ENCODE results near the gene C9orf153.
"Not testable (repeated sequence)": the region's sequence is repeated elsewhere in the genome, so short reads cannot be mapped to it uniquely, and the experiment has no call there.

C9orf153 gene

DNA sequence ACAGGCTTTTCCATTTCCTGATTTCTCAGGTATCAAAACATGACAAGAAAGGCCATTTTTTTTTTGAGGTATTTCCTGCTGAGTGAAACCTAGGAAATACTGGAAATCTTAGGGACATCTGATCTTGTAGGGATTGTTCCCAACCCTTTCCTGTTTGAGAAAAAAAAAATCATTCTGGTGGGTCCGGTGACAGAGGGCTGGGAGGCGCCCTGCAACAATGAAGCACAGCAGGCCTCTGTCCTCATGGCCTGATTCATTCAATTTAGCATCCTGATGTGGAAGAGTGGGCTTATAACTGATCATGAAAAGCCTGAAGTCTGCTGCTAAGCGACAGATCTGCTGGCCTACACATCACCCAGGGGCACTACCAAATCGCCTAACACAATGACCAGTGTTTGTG lies 3.0 kb upstream of the C9orf153 start:
- DNase-seq = no peak

DNA sequence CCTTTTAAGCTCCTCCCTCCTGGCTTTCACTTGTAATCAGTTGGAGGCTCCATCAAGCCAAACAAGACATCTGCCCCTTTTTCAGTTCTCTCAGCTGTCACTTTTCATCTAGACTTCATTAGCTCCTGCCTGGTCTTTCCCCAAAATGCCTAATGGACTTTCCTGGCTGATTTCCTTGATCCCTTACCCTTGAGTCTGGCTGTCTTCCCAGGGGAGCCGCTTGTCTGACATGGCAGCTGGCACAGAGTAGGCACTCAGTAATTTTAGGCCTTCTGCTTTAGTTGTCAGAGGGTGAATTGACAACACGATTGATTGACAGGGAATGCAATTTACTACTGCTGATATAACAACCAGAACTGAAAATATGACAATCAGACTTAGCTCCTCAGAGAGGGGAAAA lies 2.1 kb downstream of the C9orf153 start:
- DNase-seq = no peak

DNA sequence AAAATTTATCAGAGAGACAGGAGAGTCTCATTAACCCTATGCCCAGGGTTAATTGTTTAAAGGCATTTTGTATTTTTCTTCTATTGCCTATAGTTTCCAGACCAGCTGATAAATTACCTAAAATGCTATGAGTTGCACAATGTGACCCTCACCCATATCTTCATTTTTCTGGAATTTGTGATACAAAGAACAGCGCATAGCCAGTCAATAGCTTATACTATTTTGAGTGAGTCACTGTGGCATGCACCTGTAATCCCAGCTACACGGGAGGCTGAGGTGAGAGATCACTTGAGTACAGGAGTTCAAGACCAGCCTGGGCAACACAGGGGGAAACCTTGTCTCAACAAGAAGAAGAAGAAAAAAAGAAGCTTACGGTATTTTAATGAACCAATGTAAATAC lies 2.8 kb downstream of the C9orf153 start:
- no peak for DNase-seq

DNA sequence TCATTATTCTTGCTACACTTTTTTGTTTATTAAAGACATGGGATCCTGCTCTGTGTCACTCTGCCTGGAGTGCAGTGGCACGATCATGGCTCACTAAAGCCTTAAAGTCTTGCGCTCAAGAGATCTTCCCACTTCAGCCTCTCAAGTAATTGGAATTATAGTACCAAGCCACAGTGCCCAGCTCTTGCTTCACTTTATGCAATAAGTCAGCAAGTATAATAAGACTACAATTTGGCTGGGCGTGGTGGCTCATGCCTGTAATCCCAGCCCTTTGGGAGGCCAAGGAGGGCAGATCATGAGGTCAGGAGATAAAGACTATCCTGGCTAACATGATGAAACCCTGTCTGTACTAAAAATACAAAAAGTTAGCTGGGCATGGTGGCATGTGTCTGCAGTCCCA lies 5.9 kb downstream of the C9orf153 start:
- DNase-seq = no peak

DNA sequence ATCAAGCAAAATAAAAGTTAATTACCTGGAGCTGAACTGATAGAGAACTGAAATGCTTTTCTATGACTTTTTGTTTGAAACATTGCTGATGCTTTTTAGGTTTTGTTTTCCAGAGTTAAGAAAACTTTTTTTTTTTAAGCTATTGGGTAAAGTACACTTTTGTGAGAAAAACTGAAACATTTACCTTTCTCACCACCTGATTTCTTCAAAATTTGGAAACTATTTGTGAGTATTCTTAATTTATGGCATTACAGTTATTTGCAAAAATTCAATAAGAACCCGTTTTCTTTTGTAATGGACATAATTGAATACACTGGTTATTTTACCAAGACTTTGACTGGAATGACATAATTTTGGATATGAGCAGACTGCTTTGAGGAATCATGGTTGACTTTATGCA lies 6.6 kb downstream of the C9orf153 start:
- no peak for DNase-seq

DNA sequence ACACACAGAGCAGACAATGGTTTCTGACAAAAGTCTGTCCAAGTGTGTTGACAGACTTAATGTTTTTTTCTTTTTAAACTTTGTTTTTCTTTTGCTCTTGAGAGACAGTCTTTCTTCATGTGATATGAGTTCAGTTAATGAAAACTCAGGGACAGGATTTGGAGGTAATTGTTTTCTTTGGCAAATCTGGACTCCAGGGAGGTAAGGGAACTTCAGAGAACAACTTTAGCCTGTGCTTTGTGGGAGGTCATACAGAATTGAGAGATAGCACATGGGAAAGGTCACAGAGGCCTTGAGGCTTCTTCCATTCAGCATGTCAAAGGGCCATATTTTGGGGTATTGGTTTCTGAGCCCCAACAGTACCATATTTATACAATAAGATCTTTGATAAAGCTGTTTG lies 9.3 kb downstream of the C9orf153 start:
- DNase-seq = no peak

DNA sequence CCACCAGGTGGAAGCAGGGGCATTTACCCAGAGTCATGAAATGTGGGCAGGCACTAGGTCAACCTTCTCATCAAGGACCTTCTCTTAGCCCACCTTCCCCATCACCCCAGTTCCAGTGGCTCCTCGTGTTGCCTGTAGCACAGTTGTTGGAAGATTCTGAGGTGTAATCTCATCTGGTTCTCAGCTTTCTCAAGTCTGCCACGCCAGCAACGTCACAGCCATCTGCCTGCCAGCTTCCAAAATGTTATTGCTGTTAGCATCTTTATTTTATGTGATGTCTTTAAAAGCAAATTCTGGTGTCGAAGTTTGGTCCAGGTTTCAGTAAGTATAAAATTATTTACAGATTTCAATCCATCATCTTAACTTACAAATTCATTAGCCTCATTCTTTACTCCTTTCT lies 10.7 kb downstream of the C9orf153 start:
- DNase-seq = no peak

DNA sequence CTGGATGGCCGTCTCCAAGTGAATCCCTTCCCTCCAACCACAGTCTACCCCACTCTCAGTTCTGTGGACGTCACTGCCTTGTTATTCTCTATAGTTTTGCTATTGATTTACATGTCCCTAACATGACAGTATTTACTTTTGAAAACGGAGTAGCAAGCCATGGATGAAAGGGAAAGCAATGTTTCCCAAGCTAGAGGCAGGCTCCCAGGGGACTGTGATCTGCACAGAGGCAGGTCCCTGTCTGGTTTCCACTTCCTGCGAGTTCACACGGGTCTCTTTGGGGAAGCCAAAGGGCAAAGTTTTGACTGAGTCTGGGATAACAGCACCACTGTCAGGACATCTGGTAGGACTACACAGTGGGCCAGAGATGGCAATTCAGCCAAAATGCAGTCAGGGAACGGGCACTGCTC lies 12.7 kb downstream of the C9orf153 start:
- DNase-seq = no peak

DNA sequence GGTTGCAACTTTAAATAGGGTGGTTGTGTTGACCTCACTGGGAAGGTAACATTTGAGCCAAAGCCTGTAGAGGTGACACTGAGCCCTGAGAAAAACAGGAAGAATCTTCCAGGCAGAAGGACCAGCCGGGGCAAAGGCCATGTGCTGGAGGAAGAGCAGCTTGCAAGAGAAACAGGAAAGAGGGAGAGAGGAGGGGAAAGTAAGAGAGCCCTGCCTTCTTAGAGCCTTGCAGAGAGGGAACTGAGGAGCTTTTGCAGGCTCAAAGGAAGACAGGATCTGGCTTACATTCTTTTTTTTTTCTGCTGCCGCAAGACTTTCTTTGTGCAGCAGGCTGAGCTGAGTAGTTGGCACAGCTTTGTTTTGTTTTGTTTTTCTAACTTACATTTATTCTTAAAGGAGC lies 17.4 kb downstream of the C9orf153 start:
- no peak for DNase-seq

DNA sequence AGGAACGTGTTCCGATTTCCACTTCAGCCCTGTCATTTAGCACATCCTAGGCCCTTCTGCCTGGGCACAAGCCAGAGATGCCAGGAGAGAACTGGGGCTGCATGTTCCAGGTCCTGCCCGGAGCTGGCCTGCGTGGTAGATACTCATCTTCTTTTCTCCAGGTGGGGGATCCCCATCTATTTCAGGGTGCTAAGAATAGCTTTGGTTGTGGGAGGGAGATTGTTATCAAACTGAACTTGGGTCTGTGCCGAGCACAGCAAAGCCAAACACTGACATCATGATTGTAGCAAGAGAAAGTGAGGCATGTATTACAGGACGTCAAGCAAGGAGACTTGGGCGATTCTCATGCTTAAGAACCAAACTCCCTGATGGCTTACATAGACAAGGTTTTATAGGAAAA lies 18.2 kb downstream of the C9orf153 start:
- no peak for DNase-seq

DNA sequence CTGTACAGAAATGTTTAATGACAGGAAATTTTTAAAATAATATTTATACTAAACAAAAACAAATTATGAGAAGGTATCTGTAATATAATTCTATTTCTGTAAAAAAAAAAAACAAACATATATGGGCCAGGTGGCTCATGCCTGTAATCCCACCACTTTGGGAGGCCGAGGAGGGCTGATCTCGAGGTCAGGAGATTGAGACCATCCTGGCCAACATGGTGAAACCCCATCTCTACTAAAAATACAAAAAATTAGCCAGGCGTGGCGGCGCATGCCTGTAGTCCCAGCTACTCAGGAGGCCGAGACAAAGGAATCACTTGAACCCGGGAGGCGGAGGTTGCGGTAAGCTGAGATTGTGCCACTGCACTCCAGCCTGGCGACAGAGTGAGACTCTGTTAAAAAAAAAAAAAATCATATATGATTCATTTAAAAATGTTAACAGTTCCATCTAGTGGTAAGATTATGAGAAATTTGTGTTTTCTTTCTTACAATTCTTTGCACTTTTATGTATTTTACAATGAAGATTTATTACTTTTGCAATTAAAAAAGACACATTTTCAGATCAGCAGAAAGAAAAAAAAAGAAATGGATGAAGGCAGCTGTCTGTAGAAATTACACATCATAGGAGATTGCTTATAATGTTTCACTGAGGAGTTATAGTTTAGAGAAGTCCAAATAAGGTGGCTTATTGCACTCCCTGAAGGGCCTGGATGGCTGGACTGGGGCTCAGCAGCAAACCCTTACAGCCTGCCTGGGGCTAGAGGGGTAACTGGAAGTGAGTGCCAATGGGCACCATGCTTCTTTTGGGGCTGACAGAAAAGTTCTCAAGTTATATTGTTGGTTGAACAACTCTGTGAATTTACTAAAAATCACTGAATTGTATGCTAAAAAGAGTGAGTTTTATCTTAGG lies 20.3 kb downstream of the C9orf153 start:
- no peak for DNase-seq

DNA sequence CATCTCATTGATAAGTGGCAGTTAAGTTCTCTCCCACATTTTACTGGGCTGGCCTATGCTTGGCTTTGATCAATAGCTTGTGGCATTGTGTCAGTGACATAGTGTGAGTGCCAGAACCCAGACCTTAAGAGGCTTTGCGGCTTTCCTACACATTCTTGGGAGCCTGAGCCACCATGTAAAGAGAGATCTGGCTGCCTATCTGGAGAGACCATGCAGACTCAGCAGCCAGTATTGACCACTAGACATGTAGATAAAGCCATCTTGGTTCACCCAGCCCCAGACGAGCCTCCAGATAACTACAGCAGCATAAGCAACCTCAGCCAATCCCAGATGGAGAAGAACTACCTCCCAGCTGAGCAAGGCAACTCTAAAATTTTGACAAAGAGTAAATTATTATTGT lies 28.6 kb downstream of the C9orf153 start:
- no peak for DNase-seq

DNA sequence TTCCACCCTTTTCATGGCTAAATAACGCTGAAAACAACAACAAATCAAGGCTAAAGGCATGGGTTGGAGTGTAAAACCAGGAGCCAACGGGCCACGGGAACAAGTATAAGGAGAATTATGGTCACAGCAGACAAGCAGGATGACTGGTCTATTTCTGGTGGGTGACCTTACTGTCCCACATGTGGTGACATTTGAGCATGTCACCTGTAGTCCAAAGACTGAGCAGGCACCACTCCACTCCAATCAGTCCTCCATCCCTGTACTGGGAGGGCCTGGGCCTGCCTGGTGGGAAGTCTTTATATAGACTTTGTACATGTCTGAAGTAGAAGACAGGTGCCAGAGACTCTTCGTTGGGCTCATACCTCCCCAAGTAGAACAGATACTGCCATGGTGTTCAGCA lies 36.8 kb downstream of the C9orf153 start:
- DNase-seq = no peak

DNA sequence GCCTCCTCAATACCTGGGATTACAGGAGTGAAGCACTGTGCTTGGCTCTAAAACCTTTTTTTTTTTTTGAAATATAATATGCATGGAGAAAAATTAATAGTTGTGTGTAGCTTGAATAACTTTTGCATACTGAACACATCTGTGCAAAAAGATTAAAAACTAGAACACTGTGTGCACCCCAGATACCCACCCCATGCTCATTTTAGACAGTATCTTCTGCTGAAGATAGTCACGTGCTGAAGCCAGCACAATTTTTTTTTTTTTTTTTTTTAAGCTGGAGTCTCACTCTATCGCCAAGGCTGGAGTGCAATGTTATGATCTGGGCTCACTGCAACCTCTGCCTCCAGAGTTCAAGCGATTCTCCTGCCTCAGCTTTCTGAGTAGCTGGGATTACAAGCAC lies 39.9 kb downstream of the C9orf153 start:
- DNase-seq = no peak

DNA sequence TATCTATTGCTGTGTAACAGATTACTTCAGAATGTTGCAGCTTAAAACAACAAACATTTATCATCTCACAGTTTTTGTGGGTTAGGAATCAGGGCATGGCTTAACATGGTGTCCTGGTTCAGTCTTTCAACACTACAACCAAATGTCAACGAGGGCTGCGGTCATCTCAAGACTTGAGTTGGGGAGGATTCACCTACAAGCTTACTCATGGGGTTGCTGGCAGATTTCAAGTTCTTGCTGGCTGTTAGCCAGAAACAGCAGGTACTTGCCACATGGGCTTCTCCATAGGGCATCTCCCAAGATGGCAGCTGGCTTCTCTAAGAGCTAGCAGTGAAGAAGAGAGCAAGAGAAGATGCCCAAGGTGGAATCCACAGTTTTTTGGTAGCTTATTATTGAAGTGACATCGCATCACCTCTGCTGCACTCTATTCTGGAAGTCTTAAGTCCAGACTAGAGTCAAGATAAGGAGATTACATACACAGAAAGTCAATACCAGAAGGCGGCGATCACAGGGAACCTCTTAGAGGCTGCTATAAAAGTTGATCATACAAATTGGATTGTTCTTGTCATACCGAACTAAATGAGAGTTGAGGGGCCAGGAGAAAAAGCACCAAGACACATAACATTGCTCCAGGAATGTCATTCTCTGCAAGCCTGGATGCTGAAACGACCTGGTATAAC lies 42.2 kb downstream of the C9orf153 start:
- no peak for DNase-seq

DNA sequence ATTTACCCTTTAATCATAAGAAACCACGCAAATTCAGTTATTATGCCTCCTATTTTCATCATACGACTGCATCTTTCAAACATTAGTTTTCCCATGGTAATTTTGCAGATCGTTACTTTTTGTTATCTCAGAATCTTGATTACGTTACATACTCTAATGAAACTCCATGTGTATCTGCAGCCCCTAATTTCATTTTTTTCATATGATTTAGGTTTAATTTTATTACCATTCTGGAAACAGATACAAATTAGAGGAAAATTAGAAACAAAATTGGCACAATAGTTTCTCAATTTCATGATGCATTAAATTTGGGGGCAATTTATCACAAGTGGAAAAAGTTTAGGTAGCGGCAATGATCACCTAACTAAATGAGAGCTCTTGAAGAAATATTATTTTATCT lies 52.3 kb downstream of the C9orf153 start:
- DNase-seq = no peak

DNA sequence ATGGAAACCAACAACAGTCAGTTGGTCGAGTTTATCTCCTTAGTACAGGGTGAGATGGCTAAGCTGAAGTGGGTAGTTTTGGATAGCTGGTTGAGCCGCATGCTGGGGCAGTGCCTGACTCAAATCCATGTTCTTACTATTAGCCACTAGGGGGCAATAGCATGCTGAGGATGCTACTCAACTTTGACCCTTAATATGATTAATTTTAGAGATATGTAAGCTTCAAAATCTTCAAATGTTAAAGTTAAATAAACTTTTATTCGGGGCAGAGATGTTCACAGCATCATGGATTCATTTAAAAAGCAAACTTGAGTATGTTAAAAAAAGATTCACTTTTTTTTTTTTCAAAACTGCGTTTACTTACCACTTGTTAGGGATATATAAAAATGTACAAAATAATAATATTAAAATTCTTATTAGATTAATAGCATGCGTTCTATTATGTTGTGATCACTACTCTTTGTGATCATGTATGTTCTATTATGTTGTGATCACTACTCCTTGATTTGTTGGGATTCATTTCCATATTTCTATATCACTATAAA lies 57.0 kb downstream of the C9orf153 start:
- DNase-seq = no peak

DNA sequence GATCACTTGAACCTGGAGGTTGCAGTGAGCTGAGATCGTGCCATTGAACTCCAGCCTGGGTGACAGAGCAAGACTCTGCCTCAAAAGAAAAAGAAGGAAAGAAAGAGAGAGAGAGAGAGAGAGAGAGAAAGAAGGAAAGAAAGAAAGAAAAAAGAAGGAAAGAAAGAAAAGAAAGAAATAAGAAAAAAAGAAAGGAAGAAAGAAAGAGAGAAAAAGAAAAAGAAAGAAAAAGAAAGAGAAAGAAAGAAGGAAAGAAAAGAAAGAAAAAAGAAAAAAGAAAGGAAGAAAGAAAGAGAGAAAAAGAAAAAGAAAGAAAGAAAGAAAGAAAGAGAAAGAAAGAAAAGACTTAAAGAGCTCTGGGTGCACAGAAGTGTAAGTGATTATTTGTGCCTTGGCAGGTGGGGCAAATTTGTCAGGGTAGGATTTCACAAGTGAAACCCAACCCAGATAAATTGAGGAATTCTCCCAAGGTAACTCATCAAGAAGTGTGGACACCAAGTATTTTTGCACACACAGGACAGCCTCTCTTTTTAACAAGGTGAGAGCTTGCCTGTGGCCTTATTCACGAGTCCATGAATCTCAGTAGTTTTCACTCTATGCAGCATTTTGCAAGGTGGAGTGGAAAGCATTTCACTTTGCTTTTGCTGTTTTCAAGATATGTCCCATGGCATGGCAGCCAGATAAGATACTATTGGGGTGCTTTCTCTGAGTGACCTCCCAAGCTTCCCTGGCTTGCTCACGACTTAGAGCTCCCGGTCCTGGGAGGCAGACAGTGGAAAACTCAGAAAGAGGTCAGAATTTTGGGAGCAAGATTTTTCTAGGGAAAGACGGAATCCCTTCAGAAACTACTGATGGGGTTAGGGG lies 57.8 kb downstream of the C9orf153 start:
- DNase-seq = no peak

DNA sequence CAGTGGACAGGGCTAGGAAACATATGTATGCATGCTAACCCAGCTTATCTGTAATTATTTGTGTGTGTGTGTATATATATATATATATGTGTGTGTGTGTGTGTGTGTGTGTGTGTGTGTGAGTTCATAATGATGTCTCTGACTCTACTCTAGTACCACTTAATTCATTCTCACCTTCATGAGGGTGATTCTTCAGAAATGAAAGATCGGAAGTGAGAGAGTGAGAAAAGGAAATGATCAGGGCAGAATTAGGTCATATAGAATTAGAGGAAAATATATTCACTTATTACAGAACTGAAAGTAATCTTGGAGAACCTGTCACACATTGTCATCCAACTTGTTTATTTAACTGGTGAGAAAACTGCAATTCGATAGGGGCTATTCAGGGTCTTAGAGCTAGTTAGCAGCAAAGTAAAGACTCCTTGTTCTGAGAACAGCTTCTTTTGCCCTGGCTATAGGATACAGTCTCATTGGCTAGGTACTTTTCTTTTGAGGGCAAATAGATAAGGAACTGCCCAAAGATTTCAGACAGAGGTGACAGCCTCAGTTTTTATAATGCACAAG lies 58.8 kb downstream of the C9orf153 start:
- no peak for DNase-seq

DNA sequence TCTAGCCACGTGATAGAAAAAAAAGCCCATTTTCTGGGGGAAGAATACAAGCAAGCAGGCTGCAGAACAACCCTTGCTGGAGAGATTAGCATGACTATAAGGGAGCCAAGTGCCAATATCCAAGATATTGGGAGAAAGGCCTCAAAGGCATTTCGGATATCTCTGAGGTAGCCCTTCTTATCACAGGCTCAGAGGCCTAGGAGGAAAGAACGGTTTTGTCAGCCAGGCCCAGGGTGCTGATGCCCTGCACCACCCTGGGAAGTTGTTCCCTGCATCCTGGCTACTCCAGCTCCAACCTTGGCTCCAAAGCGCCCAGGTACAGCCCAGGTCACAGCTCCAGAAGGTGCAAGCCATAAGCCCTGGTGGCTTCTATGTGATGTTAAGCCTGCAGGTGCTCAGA lies 66.4 kb downstream of the C9orf153 start:
- no peak for DNase-seq

DNA sequence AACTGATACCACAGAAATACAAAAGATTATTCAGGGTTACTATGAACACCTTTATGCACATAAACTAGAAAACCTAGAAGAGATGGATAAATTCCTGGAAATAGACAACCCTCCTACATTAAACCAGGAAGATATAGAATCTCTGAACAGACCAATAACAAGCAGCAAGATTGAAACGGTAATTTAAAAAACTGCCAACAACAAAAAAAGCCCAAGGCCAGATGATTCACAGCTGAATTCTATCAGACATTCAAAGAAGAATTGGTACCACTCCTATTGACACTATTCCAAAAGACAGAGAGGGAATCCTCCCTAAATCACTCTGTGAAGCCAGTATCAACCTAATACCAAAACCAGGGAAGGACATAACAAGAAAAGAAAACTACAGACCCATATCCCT lies 68.8 kb downstream of the C9orf153 start:
- DNase-seq = not testable (repeated sequence)

DNA sequence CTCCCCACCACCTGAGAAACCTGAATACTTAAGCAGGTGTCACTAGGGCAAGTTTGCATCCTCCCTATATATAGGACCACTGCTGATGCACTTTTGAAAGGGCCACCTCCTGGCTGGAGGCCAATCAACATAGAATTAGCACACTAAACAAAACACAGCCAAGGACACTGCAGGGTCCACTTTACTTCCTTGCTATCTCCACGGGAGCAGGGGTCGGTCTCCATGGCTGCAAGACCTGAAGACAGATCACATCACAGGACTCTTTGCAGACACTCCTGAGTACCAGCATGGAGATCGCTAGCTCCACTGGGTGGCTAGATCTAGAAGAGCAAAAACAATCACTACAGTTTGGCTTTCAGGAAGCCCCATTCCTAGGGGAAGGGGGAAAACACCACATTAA lies 72.3 kb downstream of the C9orf153 start:
- DNase-seq = no peak

DNA sequence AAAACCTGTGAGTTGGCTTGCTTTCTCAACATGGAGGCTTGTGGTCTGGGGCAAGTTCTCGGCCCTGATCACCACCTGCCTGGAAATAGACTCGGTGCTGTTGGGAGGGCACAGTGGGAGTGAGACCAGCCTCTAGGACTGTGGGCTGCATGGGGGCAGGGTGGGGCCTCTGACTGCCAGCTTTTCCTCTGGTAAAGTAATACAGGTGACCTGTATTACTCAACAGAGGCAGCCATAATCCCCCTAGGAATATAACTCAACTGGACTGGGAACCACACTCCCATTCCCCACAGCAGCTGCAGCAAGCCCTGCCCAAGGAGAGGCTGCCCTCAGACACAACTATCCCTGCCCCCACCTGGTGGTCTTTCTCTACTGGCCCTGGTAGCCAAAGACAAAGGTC lies 72.8 kb downstream of the C9orf153 start:
- no peak for DNase-seq

Measured in activated gamma-delta T cell (primary cell).